GM19438 (cell line): ENCODE results near the gene KIF2A.

Experiments
- ATAC-seq: cut with Tn5 transposase; IDR thresholded peaks from one replicate; pipeline ENCODE4 v1.9.1; 2021; ENCODE audit warnings: low read depth; ENCODE audit not compliant: unreplicated experiment

The KIF2A gene

GRCh38 chr5:62374090-62374489, 68.1 kb downstream of the KIF2A start:
- ATAC-seq: no peak

GRCh38 chr5:62375627-62376026, 69.6 kb downstream of the KIF2A start:
- ATAC-seq: no peak

GRCh38 chr5:62376064-62376463, 70.1 kb downstream of the KIF2A start:
- ATAC-seq: no peak

- no peak for ATAC-seq
Observed at GRCh38 chr5:62385131-62385530, 79.1 kb downstream of the KIF2A start.

- no peak for ATAC-seq
Observed at GRCh38 chr5:62385816-62386400, 79.9 kb downstream of the KIF2A start.

GRCh38 chr5:62386824-62387223, 80.8 kb downstream of the KIF2A start:
- ATAC-seq: no peak

GRCh38 chr5:62395210-62395950, 89.4 kb downstream of the KIF2A start:
- ATAC-seq: no peak

GRCh38 chr5:62403411-62404250, 97.6 kb downstream of the KIF2A start, which contains the start of gene DIMT1:
Gene DIMT1 (minus strand): TSS chr5:62403905. CDS start chr5:62403772, 133 bp downstream.
- ATAC-seq: peak; percentile 96

- ATAC-seq: peak; percentile 96
Observed at GRCh38 chr5:62412549-62413329, 106.7 kb downstream of the KIF2A start, which contains the start of gene IPO11. Gene IPO11 (plus strand): TSS chr5:62412763. CDS start chr5:62437280, 24,517 bp downstream.

GRCh38 chr5:62413711-62414110, 107.7 kb downstream of the KIF2A start:
- no peak for ATAC-seq

GRCh38 chr5:62418462-62419076, 112.6 kb downstream of the KIF2A start:
- no peak for ATAC-seq

GRCh38 chr5:62419609-62420008, 113.6 kb downstream of the KIF2A start:
- ATAC-seq: no peak

- no peak for ATAC-seq
Observed at GRCh38 chr5:62421414-62421813, 115.4 kb downstream of the KIF2A start.

- no peak for ATAC-seq
Observed at GRCh38 chr5:62424763-62425162, 118.8 kb downstream of the KIF2A start.

- no peak for ATAC-seq
Observed at GRCh38 chr5:62431735-62432620, 126.0 kb downstream of the KIF2A start.

- no peak for ATAC-seq
Observed at GRCh38 chr5:62432621-62433064, 126.6 kb downstream of the KIF2A start.
